Effector CD4-positive, alpha-beta T cell (primary cell): ENCODE results near the gene ELP4.
"Not testable (repeated sequence)": the region's sequence is repeated elsewhere in the genome, so short reads cannot be mapped to it uniquely, and the experiment has no call there.

ENCODE experiments used
- DNase-seq: peaks from one replicate; pipeline ENCODE4 v3.0.0-alpha.2; 2020

The ELP4 gene

GRCh38 chr11:31555938-31556337 lies 46.4 kb downstream of the ELP4 start:
- no peak for DNase-seq

- DNase-seq = no peak
These were observed 48.4 kb downstream of the ELP4 start for GRCh38 chr11:31558001-31558400.

GRCh38 chr11:31560842-31561476 lies 51.4 kb downstream of the ELP4 start:
- no peak for DNase-seq

- not testable (repeated sequence) for DNase-seq
These were observed 55.0 kb downstream of the ELP4 start for GRCh38 chr11:31564517-31564916.

GRCh38 chr11:31574133-31574532 lies 64.6 kb downstream of the ELP4 start:
- DNase-seq = not testable (repeated sequence)

- not testable (repeated sequence) for DNase-seq
These were observed 66.2 kb downstream of the ELP4 start for GRCh38 chr11:31575764-31576163.

- not testable (repeated sequence) for DNase-seq
These were observed 69.8 kb downstream of the ELP4 start for GRCh38 chr11:31579412-31579811.

- no peak for DNase-seq
These were observed 73.1 kb downstream of the ELP4 start for GRCh38 chr11:31582697-31583096.

GRCh38 chr11:31598454-31598853 lies 88.9 kb downstream of the ELP4 start:
- DNase-seq = no peak

- DNase-seq = no peak
These were observed 92.2 kb downstream of the ELP4 start for GRCh38 chr11:31601635-31602282.

GRCh38 chr11:31606893-31607292 lies 97.3 kb downstream of the ELP4 start:
- no peak for DNase-seq

GRCh38 chr11:31607914-31608313 lies 98.3 kb downstream of the ELP4 start:
- DNase-seq = no peak

- DNase-seq = no peak
These were observed 99.4 kb downstream of the ELP4 start for GRCh38 chr11:31608995-31609394.

GRCh38 chr11:31610544-31610943 lies 101.0 kb downstream of the ELP4 start:
- DNase-seq = no peak

- DNase-seq = no peak
These were observed 107.7 kb downstream of the ELP4 start for GRCh38 chr11:31617246-31617645.

GRCh38 chr11:31619980-31620379 lies 110.4 kb downstream of the ELP4 start:
- no peak for DNase-seq

- no peak for DNase-seq
These were observed 110.9 kb downstream of the ELP4 start for GRCh38 chr11:31620434-31620833.

- DNase-seq = no peak
These were observed 116.3 kb downstream of the ELP4 start for GRCh38 chr11:31625868-31626267.

GRCh38 chr11:31628111-31628510 lies 118.5 kb downstream of the ELP4 start:
- DNase-seq = no peak

- no peak for DNase-seq
These were observed 127.4 kb downstream of the ELP4 start for GRCh38 chr11:31636983-31637382.

- no peak for DNase-seq
These were observed 131.0 kb downstream of the ELP4 start for GRCh38 chr11:31640611-31641010.

GRCh38 chr11:31641477-31642062 lies 132.0 kb downstream of the ELP4 start:
- DNase-seq = no peak

- DNase-seq = no peak
These were observed 134.3 kb downstream of the ELP4 start for GRCh38 chr11:31643857-31644256.

GRCh38 chr11:31645747-31646146 lies 136.2 kb downstream of the ELP4 start:
- DNase-seq = no peak
